Stimulated activated CD8-positive, alpha-beta memory T cell treated with anti-CD3 and anti-CD28 coated beads, Interleukin-7, amount 100 ng/mL, for 48 hours (primary cell): Measurements from ENCODE around the gene CTTNBP2NL.
"Not testable (repeated sequence)": the region's sequence is repeated elsewhere in the genome, so short reads cannot be mapped to it uniquely, and the experiment has no call there.

Experiments
- DNase-seq, 2 donors: peaks; one replicate each; pipeline ENCODE4 v3.0.0-alpha.2; 2020; ENCODE audit warnings: low read depth in 1 of 2; ENCODE audit errors: extremely low read depth in 1 of 2

The CTTNBP2NL gene

GRCh38 chr1:112423207-112423606 lies 27.2 kb downstream of the CTTNBP2NL start:
- DNase-seq, result no peak

GRCh38 chr1:112423666-112424065 lies 27.7 kb downstream of the CTTNBP2NL start:
- DNase-seq, result not testable (repeated sequence)

DNA sequence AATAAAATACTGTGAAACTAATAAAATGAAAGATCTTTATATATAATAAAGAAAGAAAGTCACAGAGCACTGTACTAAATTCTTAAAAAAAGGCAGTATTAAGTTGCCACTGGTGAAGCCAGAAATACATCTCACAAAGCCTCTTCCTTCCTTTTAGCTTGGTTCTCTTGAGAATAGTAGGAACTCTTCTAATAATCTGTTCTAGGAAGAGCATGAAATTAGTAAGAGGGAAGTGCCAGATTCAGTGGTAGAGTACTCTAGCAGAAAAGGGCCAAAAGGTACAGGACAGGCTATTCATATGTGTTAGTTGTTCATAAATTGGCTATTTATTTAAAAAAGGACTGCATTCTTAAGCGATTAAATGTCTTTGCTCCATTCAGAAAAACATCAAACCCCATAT lies 33.7 kb downstream of the CTTNBP2NL start:
- no peak for DNase-seq

DNA sequence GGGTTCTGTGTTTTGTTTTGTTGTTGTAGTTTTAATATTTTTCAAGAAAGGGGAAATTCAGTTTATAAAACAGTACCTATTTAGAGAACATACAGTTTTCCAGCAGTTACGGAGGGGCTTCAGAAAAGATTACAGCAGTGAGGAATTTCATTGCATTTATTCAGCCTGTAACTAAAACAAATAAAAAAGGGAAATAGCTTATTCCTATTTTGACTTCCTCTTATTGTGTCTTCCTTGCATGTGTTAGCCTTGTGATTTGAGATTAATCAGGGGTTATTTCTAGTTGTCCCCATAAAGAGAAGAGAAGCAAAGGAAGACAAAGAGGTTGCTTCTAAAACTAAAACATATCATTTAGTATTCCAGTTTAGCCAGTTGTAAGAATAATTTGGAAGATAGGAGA lies 35.0 kb downstream of the CTTNBP2NL start:
- no peak for DNase-seq

DNA sequence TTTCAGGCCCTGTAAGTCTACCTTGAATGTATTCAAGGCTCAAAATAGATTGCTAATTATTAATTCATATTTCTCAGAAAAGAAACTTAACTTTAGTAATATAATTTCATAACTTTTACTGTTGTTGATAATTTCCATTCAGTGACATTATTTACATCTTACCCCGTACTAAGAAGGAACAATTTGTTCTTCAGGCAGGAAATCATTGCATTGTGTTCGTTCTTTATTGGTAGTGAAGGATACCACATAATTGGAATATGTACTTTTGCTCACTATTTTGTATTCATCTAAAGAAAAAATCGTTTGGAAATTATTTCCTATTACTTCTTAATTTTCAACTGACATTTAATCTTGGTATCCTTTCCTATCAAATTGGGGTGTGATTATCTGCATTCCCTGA lies 39.4 kb downstream of the CTTNBP2NL start:
- no peak for DNase-seq

DNA sequence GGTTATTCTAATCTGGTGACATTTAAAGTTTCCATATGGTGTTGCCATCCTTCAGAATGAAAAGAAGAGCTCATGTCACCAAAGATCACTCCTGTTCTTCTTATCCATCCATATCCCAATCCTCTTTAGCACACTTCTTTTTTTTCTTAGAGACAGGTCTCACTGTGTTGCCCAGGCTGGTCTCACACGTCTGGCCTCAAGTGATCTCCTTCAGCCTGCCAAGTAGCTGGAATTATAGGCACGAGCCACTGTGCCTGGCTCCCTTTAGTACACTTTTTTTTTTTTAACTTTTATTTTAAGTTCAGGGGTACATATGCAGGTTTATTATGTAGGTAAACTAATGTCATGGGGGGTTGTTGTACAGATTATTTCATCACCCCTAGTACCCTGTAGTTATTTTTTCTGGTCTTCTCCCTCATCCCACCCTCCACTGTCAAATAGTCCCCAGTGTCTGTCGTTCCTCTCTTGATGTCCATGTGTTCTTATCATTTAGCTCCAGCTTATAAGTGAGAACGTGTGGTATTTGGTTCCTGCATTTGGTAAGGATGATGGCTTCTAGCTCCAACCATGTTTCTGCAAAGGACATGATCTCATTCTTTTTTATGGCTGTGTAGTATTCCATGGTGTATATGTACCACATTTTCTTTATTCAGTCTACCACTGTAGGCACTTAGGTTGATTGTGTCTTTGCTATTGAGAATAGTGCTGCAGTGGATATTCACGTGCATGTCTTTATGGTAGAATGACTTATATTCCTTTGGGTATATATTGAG lies 40.6 kb downstream of the CTTNBP2NL start:
- no peak for DNase-seq

- not testable (repeated sequence) for DNase-seq
These were observed 42.1 kb downstream of the CTTNBP2NL start for GRCh38 chr1:112438156-112438555.

GRCh38 chr1:112439592-112439991 lies 43.6 kb downstream of the CTTNBP2NL start:
- DNase-seq, result no peak

GRCh38 chr1:112440574-112440973 lies 44.6 kb downstream of the CTTNBP2NL start:
- no peak for DNase-seq

GRCh38 chr1:112444269-112444668 lies 48.3 kb downstream of the CTTNBP2NL start:
- DNase-seq, result no peak

- no peak for DNase-seq
These were observed 49.6 kb downstream of the CTTNBP2NL start for GRCh38 chr1:112445596-112445995.

DNA sequence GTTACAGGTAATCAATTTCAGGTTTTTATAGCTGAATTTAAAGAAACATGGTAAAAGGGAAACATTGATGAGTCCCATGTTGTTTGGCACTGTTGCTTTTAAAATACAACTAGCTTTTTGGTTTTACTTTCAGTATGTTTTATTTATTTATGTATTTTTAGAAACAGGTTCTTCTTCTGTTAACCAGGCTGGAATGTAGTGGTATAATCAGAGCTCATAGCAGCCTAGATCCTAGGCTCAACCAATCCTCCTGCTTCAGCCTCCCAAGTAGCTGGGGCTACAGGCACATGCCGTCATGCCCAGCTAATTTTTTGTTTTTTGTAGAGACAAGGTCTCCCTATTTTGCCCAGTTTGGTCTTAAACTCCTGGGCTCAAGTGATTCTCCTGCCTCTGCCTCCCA lies 50.4 kb downstream of the CTTNBP2NL start:
- DNase-seq, result no peak

DNA sequence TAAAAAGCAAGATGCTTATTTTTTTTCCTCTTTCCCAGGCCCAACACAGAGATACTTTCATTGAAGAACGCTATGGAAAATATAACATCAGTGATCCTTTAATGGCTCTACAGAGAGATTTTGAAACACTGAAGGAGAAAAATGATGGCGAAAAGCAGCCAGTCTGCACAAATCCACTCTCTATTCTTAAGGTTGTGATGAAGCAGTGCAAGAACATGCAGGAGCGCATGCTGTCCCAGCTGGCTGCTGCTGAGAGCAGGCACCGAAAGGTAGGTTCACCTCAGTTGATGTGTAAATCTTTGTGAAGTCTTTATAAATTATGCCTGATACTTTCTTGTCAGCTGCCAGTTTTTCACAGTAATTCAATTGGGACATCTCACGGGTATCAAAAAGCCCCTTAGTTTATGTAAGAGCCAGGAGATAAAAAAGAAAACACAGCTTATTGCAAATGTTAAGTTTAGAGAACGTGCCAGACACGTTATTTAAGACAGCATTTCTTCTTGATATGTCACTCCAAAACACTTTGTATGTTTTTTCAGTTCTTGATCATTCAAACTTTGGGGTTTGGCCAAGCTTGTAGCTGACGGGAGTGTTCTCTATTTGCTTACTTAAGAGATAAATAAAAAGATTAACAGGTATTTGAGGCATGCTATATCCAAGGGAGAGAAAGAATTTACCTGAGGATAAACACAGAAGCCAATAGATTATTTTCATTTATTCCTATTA lies 53.1 kb downstream of the CTTNBP2NL start:
- no peak for DNase-seq

DNA sequence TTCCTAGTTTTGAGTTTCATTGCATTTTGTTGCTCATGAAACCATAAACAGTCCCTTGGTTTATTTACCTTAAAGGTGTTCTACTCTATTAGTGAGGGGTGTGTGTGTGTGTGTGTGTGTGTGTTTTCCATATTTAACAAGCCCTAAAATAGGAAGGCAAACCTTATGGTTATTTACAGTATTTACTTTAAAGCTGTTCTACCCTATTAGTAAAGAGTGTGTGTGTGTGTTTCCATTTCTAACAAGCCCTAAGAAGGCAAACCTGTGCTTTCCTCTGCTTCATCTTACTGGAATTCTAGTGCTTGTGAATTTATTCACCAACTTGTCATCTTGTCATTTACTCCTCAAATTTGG lies 53.6 kb downstream of the CTTNBP2NL start:
- DNase-seq, result no peak

DNA sequence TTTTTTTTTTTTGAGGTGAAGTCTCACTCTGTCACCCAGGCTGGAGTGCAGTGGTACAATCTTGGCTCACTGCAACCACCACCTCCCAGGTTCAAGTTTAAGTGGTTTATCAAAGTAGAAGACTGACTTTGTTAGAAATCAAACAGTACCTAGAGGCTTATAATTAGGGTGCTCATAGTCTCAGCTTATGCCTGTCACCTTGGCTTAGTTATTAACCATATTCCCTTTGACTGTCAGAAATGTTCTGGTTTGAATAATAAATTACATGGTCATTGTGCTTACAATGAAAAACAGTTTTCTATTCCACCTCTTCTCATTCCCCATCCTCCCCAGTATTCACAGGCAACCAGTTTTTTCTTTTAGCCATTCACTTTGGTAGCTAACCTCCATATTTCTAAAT lies 54.8 kb downstream of the CTTNBP2NL start:
- DNase-seq, result no peak

DNA sequence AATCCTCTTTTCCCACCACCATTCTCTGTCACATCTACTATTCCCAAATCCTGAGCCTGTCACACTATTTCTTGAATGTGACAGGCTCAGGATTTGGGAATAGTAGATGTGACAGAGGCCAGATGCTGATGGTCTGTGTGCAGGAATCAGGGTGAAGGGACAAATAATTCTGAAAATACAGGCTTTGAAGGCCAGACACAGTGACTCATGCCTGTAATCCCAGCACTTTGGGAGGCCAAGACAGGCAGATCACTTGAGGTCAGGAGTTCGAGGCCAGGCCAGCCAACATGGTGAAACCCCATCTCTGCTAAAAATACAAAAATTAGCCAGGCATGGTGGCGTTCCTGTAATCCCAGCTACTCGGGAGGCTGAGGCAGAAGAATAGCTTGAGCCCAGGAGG lies 55.3 kb downstream of the CTTNBP2NL start:
- not testable (repeated sequence) for DNase-seq

- DNase-seq, result no peak
These were observed 57.9 kb downstream of the CTTNBP2NL start for GRCh38 chr1:112453876-112454275.

GRCh38 chr1:112454316-112454715 lies 58.3 kb downstream of the CTTNBP2NL start:
- no peak for DNase-seq

GRCh38 chr1:112457241-112457640 lies 61.2 kb downstream of the CTTNBP2NL start:
- DNase-seq, result no peak

GRCh38 chr1:112457955-112458354 lies 61.9 kb downstream of the CTTNBP2NL start:
- no peak for DNase-seq

DNA sequence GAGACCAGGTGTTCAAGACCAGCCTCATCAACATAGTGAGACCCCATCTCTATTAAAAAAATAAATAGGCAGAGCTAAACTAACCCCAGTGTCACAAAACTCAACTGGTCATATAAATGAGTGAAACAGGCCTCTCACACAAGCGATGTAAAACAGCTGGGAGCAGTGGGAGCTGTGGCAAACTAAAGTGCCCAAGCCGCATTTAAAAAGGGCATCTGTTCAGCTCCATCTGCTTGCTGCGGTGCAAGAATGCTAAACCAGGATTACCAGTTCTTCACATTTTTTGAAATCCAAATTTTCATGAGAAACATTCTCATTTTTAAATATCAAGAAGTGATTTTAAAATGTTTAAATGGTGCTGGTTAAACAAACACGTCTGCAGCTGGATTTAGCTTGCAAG lies 62.7 kb downstream of the CTTNBP2NL start:
- DNase-seq, result no peak

GRCh38 chr1:112460615-112461014 lies 64.6 kb downstream of the CTTNBP2NL start:
- no peak for DNase-seq
